HepG2 (cell line): ENCODE results near the gene PDE4D. TPM values are rescaled to one million over a fixed set of nuclear protein-coding genes. Genes with fewer than 3 reads are reported as not detected.

Source experiments
- ATAC-seq: fragments of 200-7000 bp; cut with Tn5 transposase; 3 replicates; pipeline ENCODE4 v1.9.1; 2020; ENCODE audit warnings: mild to moderate bottlenecking, moderate library complexity
- BruUV-seq: library from RNA; stranded (reverse); fragments of 400-500 nt; replicated peaks from 2 replicates; lab custom pipeline; 2021; lab: Mats Ljungman, UMichigan
- CTCF ChIA-PET: fragments of 300-600 bp; formaldehyde crosslinking; extraction: SDS; loops from one replicate; lab custom pipeline; 2021; ENCODE audit warnings: low total read pairs, inconsistent platforms, low intra/inter-chr PET ratio; lab: Yijun Ruan, JAX
- POLR2A ChIA-PET: fragments of 350-600 bp; sonication (Branson Sonifier 250); formaldehyde crosslinking; loops from one replicate; lab custom pipeline; 2020; ENCODE audit warnings: antibody characterized with exemption, inconsistent platforms; lab: Yijun Ruan, JAX
- DNase-seq: peaks from one replicate; pipeline ENCODE4 v3.0.0-alpha.2; 2015; ENCODE audit warnings: low spot score
- FAIRE-seq: peaks from 3 replicates; lab custom pipeline; 2011; peaks lifted over from hg19 to GRCh38; lab: Jason Lieb, UNC
- H2AFZ ChIP-seq: one replicate; pipeline ENCODE4 v1.6.1; 2011; ENCODE audit warnings: low read length, inconsistent platforms
- H3K27ac ChIP-seq: fragments of 300-600 bp; 3 replicates; pipeline ENCODE4 v1.8.0; 2011; ENCODE audit warnings: mixed run types, mild to moderate bottlenecking, mixed read lengths, low read length, inconsistent platforms; ENCODE audit not compliant: insufficient read depth; ENCODE audit errors: extremely low read length
- H3K27me3 ChIP-seq, 2 experiments: fragments of 200-600 bp in 1 of 2; 2 replicates in 1 of 2; 3 replicates in 1 of 2; pipeline versions ENCODE4 v1.6.0 to v1.8.0; 2011; ENCODE audit warnings: low read length in 2 of 2, mild to moderate bottlenecking in 2 of 2, moderate library complexity in 2 of 2, inconsistent platforms in 1 of 2; ENCODE audit not compliant: insufficient read depth in 2 of 2, control insufficient read depth in 1 of 2
- H3K36me3 ChIP-seq, 2 experiments: fragments of 200-600 bp in 1 of 2; replicated peaks in 1 of 2; 2 replicates in 1 of 2; 3 replicates in 1 of 2; pipeline versions ENCODE4 v1.5.1 to v1.8.0; 2011; ENCODE audit warnings: low read length in 2 of 2, inconsistent platforms in 1 of 2; ENCODE audit not compliant: insufficient read depth in 2 of 2, control insufficient read depth in 1 of 2
- H3K4me1 ChIP-seq: 2 replicates; pipeline ENCODE4 v1.5.1; 2012; ENCODE audit warnings: low read length, inconsistent platforms; ENCODE audit not compliant: insufficient read depth
- H3K4me2 ChIP-seq: 2 replicates; pipeline ENCODE4 v1.6.0; 2011; ENCODE audit warnings: low read depth, low read length, inconsistent platforms
- H3K4me3 ChIP-seq, 3 experiments: fragments of 200-600 bp in 1 of 3; sonication (generic), shearing (Covaris generic) in 1 of 3; replicated peaks in 1 of 3; 2 replicates each; pipeline ENCODE4 v1.5.1; 2011 to 2016; ENCODE audit warnings: low read length in 3 of 3, inconsistent platforms in 2 of 3, low read depth in 2 of 3, mild to moderate bottlenecking in 2 of 3, control low read depth in 1 of 3, mixed read lengths in 1 of 3; ENCODE audit not compliant: insufficient read depth in 1 of 3
- H3K79me2 ChIP-seq: one replicate; pipeline ENCODE4 v1.6.1; 2011; ENCODE audit warnings: low read length, inconsistent platforms; ENCODE audit not compliant: insufficient read depth
- H3K9ac ChIP-seq: 2 replicates; pipeline ENCODE4 v1.6.0; 2011; ENCODE audit warnings: mild to moderate bottlenecking, low read depth, low read length, inconsistent platforms; ENCODE audit not compliant: insufficient read depth
- H3K9me3 ChIP-seq: 2 replicates; pipeline ENCODE4 v1.5.1; 2012; ENCODE audit warnings: mild to moderate bottlenecking, low read length
- H4K20me1 ChIP-seq: 2 replicates; pipeline ENCODE4 v1.6.0; 2011; ENCODE audit warnings: inconsistent platforms, mild to moderate bottlenecking, low read length, moderate library complexity; ENCODE audit not compliant: insufficient read depth
- AKNA ChIP-seq: sonication (generic); formaldehyde crosslinking; IDR thresholded peaks from 2 replicates; pipeline ENCODE4 v1.4.0; 2020; ENCODE audit warnings: missing genetic modification reagents, borderline replicate concordance
- CBFB ChIP-seq: sonication (generic); formaldehyde crosslinking; IDR thresholded peaks from 2 replicates; pipeline ENCODE4 v1.4.0; 2020; ENCODE audit warnings: missing genetic modification reagents
- CEBPZ ChIP-seq: IDR thresholded peaks from 2 replicates; pipeline ENCODE4 v1.6.1; 2012; ENCODE audit warnings: low read length, improper control_type of control experiment
- HOXA7 ChIP-seq: sonication (generic); formaldehyde crosslinking; IDR thresholded peaks from 2 replicates; pipeline ENCODE4 v1.8.1; 2022; ENCODE audit warnings: mild to moderate bottlenecking, missing genetic modification reagents, moderate library complexity
- JARID2 ChIP-seq: sonication (generic); formaldehyde crosslinking; IDR thresholded peaks from 2 replicates; pipeline ENCODE4 v1.8.1; 2023; ENCODE audit warnings: missing genetic modification reagents, inconsistent platforms; ENCODE audit not compliant: insufficient replicate concordance
- RFX1 ChIP-seq: fragments of 450-650 bp; IDR thresholded peaks from 2 replicates; pipeline ENCODE4 v1.6.1; 2017
- ZBTB10 ChIP-seq: sonication (generic); formaldehyde crosslinking; IDR thresholded peaks from 2 replicates; pipeline ENCODE4 v1.4.0; 2020; ENCODE audit warnings: missing genetic modification reagents, borderline replicate concordance
- ZIK1 ChIP-seq: sonication (generic); formaldehyde crosslinking; IDR thresholded peaks from 2 replicates; pipeline ENCODE4 v1.5.0; 2020; ENCODE audit warnings: mild to moderate bottlenecking, low read depth, missing genetic modification reagents, borderline replicate concordance
- ZNF17 ChIP-seq: sonication (generic); formaldehyde crosslinking; IDR thresholded peaks from 2 replicates; pipeline ENCODE4 v1.5.0; 2020; ENCODE audit warnings: mild to moderate bottlenecking, missing genetic modification reagents
- ZNF430 ChIP-seq: sonication (generic); formaldehyde crosslinking; IDR thresholded peaks from 2 replicates; pipeline ENCODE4 v1.9.0; 2021; ENCODE audit warnings: mild to moderate bottlenecking, missing genetic modification reagents
- ZNF577 ChIP-seq: sonication (generic); formaldehyde crosslinking; IDR thresholded peaks from 2 replicates; pipeline ENCODE4 v1.4.0; 2020; ENCODE audit warnings: mild to moderate bottlenecking, low read depth, missing genetic modification reagents, borderline replicate concordance
- ZNF780A ChIP-seq: sonication (generic); formaldehyde crosslinking; IDR thresholded peaks from 2 replicates; pipeline ENCODE4 v1.8.0; 2022; ENCODE audit warnings: mild to moderate bottlenecking, missing genetic modification reagents, moderate library complexity
- WGBS: methylation state at CpG from one replicate; pipeline ENCODE4 v1.1.6; 2017; ENCODE audit warnings: low lambda C conversion rate; 5-methylcytosine and 5-hydroxymethylcytosine counted together
- in situ Hi-C: cut with HindIII; loops from 2 replicates; pipeline ENCODE4 v1.10.0; 2017; ENCODE audit warnings: low pct_unique_long_range_greater_than_20kb; ENCODE audit not compliant: extremely low pct_ligation_motif_present
- intact Hi-C: fragments of 100-400 bp; cut with micrococcal nuclease; formaldehyde crosslinking; loops from one replicate; pipeline ENCODE4 v1.10.0; 2022; ENCODE audit not compliant: unreplicated experiment
- polyA plus RNA-seq, 8 experiments: library from polyadenylated mRNA; depleted of rRNA in 3 of 8; stranded (reverse) in 7 of 8; unstranded in 1 of 8; fragments of >200 nt; fragmentation: Illumina TruSeq in 4 of 8; extraction: Trizol in 4 of 8; gene quantifications; 2 replicates each; pipeline versions ENCODE4 v1.2.1 to v1.2.3, GENCODE V29; 2011 to 2016; ENCODE audit warnings: low read depth in 4 of 8, missing spikeins in 1 of 8, mixed read lengths in 1 of 8; ENCODE audit not compliant: insufficient read depth in 1 of 8
- total RNA-seq, 5 experiments: library from RNA; depleted of rRNA; stranded (reverse); fragments of >200 nt; fragmentation: Illumina TruSeq; extraction: Trizol; gene quantifications; 2 replicates each; pipeline ENCODE4 v1.2.3, GENCODE V29; 2016; ENCODE audit warnings: low read depth in 1 of 5
- TF ChIP-seq, protein P1 (sequence below): IDR thresholded peaks from 2 replicates; pipeline ENCODE4 v1.6.1; 2012; ENCODE audit warnings: inconsistent platforms

Gene PDE4D
- total and polyA plus RNA-seq, 2 of the 13 experiments (the other 11 are each of a cell fraction or from before 2014, with no cell fraction given), result 7.0 to 12.2 TPM

DNA sequence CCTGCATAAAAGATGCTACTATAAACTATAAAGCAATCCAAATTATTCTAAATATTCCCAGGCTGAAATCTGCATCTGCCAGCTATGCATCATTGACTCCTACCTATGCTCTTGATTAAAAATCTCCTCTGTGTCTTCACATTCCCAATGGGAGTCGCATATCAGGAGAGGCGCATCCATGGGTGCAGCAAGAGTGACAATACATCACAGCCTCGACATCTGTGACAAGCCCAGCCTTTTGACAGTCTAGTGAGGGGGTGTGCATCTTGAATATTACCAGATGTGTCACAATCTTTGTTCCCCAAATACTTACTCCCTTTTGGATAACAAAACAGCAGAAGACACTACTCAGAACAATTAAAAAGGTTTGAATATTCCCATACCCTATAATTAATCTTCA, 171.8 kb downstream of the PDE4D start:
- intact Hi-C loops, result loop anchor here (5.0 kb wide), 1 partner anchor 214 kb away; no protein-coding TSS in a partner anchor
- 86% methylated on average over 2 of the region's 3 CpGs for WGBS
- Histone ChIP-seq H3K27ac (no peak overlapping the region), H3K9me3 (no peaks in the 10 kb centered on the region), H3K36me3 (no peaks in the 10 kb centered on the region), H3K27me3 (no peaks in the 10 kb centered on the region), H3K4me2 (no peak overlapping the region), H3K4me3 (no peak overlapping the region), H4K20me1 (no peaks in the 10 kb centered on the region), H3K4me1 (no peaks in the 10 kb centered on the region), H2AFZ (no peak overlapping the region), H3K79me2 (no peaks in the 10 kb centered on the region), H3K9ac (no peak overlapping the region)
- ATAC-seq, result no peak
- in situ Hi-C loops, result no loop called here
- no peak for DNase-seq
- POLR2A ChIA-PET, result no interaction called here
- no peak for TF ChIP-seq ZNF577
- TF ChIP-seq ZIK1 (CRISPR knock-in tag), result no peak
- TF ChIP-seq ZNF780A, result no peak
- TF ChIP-seq CBFB (CRISPR knock-in tag), result no peak
- TF ChIP-seq RFX1, result no peak
- TF ChIP-seq JARID2 (CRISPR knock-in tag), result no peak
- no peak for TF ChIP-seq ZNF430 (CRISPR knock-in tag)
- no peak for TF ChIP-seq AKNA (CRISPR knock-in tag)
- no peak for TF ChIP-seq HOXA7 (CRISPR knock-in tag)
- TF ChIP-seq, protein P1, sequence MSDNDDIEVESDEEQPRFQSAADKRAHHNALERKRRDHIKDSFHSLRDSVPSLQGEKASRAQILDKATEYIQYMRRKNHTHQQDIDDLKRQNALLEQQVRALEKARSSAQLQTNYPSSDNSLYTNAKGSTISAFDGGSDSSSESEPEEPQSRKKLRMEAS, result no peak
- no peak for TF ChIP-seq CEBPZ
- TF ChIP-seq ZNF17, result no peak
- TF ChIP-seq ZBTB10 (CRISPR knock-in tag), result no peak
- CTCF ChIA-PET, result no interaction called here
- FAIRE-seq, result no peak
- no TSS peak for BruUV-seq
